Measurements from ENCODE around the gene LIMS1. TPM values are rescaled to one million over a fixed set of nuclear protein-coding genes. Genes with fewer than 3 reads are reported as not detected.

LIMS1 gene
- total RNA-seq, 1 donor: 129 TPM

GRCh38 chr2:108632332-108633160 is 98.3 kb downstream of the LIMS1 start:
- no peaks in the 10 kb centered on the region for H3K36me3 ChIP-seq (ENCODE audit: insufficient read depth, low read length)
- peaks cover 23% of the 10 kb centered on the region for H4K20me1 ChIP-seq (ENCODE audit: insufficient read depth, low read length)
- H3K27me3 ChIP-seq (ENCODE audit: insufficient read depth, low read length): no peaks in the 10 kb centered on the region
- no peak overlapping the region for H3K4me3 ChIP-seq (ENCODE audit: insufficient read depth, low read length)
- no peaks in the 10 kb centered on the region for H3K9me3 ChIP-seq (ENCODE audit: low read depth, low read length)
- H2AFZ ChIP-seq (ENCODE audit: low read length): no peak overlapping the region
- peaks cover 29% of the 10 kb centered on the region for H3K4me1 ChIP-seq (ENCODE audit: insufficient read depth, low read length)
- no peak overlapping the region for H3K27ac ChIP-seq (ENCODE audit: low read depth, low read length)
- TF ChIP-seq, protein P1, sequence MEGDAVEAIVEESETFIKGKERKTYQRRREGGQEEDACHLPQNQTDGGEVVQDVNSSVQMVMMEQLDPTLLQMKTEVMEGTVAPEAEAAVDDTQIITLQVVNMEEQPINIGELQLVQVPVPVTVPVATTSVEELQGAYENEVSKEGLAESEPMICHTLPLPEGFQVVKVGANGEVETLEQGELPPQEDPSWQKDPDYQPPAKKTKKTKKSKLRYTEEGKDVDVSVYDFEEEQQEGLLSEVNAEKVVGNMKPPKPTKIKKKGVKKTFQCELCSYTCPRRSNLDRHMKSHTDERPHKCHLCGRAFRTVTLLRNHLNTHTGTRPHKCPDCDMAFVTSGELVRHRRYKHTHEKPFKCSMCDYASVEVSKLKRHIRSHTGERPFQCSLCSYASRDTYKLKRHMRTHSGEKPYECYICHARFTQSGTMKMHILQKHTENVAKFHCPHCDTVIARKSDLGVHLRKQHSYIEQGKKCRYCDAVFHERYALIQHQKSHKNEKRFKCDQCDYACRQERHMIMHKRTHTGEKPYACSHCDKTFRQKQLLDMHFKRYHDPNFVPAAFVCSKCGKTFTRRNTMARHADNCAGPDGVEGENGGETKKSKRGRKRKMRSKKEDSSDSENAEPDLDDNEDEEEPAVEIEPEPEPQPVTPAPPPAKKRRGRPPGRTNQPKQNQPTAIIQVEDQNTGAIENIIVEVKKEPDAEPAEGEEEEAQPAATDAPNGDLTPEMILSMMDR (IDR thresholded peaks at IDR 0.05; ENCODE audit: extremely low read depth, low read depth, low read length): no peak
- H3K4me2 ChIP-seq (ENCODE audit: insufficient read depth, low read length): no peak overlapping the region
- DNase-seq (ENCODE audit: insufficient read length, low spot score, missing footprints): no peak
- H3K79me2 ChIP-seq (ENCODE audit: insufficient read depth, low read length): peaks cover 80% of the 10 kb centered on the region

- Histone ChIP-seq H4K20me1 (ENCODE audit: insufficient read depth, low read length) (peaks cover 19% of the 10 kb centered on the region), H3K4me3 (ENCODE audit: insufficient read depth, low read length) (no peak overlapping the region), H3K9me3 (ENCODE audit: low read depth, low read length) (no peaks in the 10 kb centered on the region), H3K27me3 (ENCODE audit: insufficient read depth, low read length) (no peaks in the 10 kb centered on the region), H3K79me2 (ENCODE audit: insufficient read depth, low read length) (peaks cover 80% of the 10 kb centered on the region), H3K4me1 (ENCODE audit: insufficient read depth, low read length) (peaks cover 35% of the 10 kb centered on the region), H3K4me2 (ENCODE audit: insufficient read depth, low read length) (no peak overlapping the region), H3K27ac (ENCODE audit: low read depth, low read length) (no peak overlapping the region), H2AFZ (ENCODE audit: low read length) (no peak overlapping the region), H3K36me3 (ENCODE audit: insufficient read depth, low read length) (no peaks in the 10 kb centered on the region)
- TF ChIP-seq, protein P1 (IDR thresholded peaks at IDR 0.05; ENCODE audit: extremely low read depth, low read depth, low read length): no peak
- DNase-seq (ENCODE audit: insufficient read length, low spot score, missing footprints): no peak
These were observed 99.1 kb downstream of the LIMS1 start for GRCh38 chr2:108633409-108633808.

- Histone ChIP-seq H3K4me2 (ENCODE audit: insufficient read depth, low read length) (no peak overlapping the region), H3K4me1 (ENCODE audit: insufficient read depth, low read length) (peaks cover 36% of the 10 kb centered on the region), H3K27ac (ENCODE audit: low read depth, low read length) (no peak overlapping the region)
These were observed 99.7 kb downstream of the LIMS1 start for GRCh38 chr2:108634011-108634410.

More at GRCh38 chr2:108634011-108634410, 99.7 kb downstream of the LIMS1 start:
- peaks cover 81% of the 10 kb centered on the region for H3K79me2 ChIP-seq (ENCODE audit: insufficient read depth, low read length)
- TF ChIP-seq, protein P1 (IDR thresholded peaks at IDR 0.05; ENCODE audit: extremely low read depth, low read depth, low read length): no peak
- DNase-seq (ENCODE audit: insufficient read length, low spot score, missing footprints): no peak
- no peak overlapping the region for H3K4me3 ChIP-seq (ENCODE audit: insufficient read depth, low read length)
- no peaks in the 10 kb centered on the region for H3K9me3 ChIP-seq (ENCODE audit: low read depth, low read length)
- H3K27me3 ChIP-seq (ENCODE audit: insufficient read depth, low read length): no peaks in the 10 kb centered on the region
- H4K20me1 ChIP-seq (ENCODE audit: insufficient read depth, low read length): peaks cover 19% of the 10 kb centered on the region
- H2AFZ ChIP-seq (ENCODE audit: low read length): no peak overlapping the region
- H3K36me3 ChIP-seq (ENCODE audit: insufficient read depth, low read length): no peaks in the 10 kb centered on the region

Data from osteoblast (primary cell).